GM18502 (cell line): Measurements from ENCODE around the gene SHISAL1.
"Not testable (repeated sequence)": the region's sequence is repeated elsewhere in the genome, so short reads cannot be mapped to it uniquely, and the experiment has no call there.

Source experiments
- ATAC-seq: cut with Tn5 transposase; IDR thresholded peaks from one replicate; pipeline ENCODE4 v1.9.1; 2021; ENCODE audit warnings: mild to moderate bottlenecking; ENCODE audit not compliant: unreplicated experiment, poor library complexity

SHISAL1 gene

DNA sequence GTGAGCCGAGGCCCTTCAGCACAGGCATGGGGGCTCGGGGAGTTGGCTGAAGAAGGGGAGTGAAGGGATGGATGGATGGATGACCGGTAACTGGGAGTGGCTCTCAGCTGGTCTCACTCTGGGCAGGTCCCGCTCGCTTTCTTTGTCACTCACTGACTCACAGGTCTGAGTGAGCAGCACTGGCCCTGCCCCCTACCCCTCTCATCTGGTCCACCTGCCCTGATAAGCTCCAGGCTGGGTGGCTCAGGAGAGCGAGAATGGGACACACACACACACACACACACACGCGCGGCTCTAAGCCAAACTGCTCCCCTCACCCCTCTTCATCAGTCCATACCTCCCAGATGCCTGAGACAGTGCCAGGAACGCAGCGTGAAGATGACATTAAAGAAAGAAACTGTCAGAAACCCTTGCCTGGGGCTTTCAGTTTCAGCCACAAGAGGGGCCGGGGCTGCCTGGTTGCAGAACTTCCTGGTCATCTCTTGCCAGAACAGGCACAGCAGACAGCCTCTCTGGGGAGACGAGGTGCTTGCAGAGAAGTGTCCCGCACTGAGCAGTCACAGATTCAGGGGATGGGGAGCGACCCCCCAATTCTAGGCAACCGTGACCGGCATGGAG, 16.5 kb upstream of the SHISAL1 start:
- ATAC-seq, result peak; percentile 71

DNA sequence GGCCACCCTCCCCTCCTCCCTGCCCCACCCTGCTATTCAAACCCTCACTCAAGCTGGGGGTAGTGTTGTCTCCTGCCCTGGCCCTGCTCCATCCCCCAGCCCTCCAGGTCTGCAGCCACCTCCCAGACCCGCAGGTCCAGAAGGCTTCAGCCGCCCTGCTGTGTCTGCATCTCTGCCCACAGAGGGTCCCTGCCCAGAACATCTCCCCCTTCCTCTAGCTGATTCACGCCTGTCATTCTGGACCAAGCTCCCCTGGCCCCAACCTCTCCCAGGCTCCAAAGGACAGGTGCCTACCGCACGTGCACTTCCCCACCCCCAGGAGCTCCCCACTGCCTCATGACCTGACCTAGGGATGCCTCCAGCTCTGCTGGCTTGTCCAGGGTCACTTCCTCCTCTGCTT, 16.0 kb upstream of the SHISAL1 start:
- ATAC-seq, result no peak

DNA sequence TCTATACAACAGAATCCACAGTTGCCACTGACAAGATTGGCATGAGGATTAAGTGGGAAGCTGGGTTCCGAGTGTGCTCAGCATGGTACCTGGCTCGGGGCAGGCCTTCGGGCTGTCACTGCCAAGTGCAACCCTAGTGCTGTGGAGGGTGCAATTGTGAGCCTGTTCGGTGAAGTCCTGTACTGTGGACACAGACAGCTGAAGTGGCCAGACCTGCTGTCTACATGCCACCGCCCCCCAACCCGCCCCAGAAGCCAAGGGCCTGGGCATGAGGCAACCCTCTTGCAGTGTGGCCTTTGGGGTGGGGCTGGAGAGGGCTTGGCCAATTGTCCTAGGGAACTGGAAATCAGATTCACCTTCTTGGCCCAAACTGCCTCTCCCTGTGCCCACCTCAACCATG, 15.6 kb upstream of the SHISAL1 start:
- ATAC-seq, result no peak

DNA sequence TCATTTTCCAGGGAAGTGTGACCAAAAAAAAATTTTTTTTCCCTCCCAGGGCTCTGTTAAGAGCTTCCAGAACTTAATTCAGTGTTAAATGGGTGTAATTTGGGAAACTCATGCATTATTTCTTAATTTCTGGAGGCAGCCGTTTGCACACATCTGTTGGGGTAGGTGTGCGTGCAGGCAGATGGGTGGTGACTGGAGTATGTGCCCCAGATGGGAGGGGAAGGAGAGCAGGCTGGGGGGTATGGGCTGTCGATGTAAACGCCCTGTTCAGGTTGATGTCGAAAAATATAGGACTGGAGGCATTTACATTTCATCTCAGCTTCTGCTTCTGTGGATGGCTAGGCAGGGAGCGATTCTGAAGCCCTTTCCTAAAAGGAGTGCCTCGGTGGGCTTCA, 13.7 kb upstream of the SHISAL1 start:
- ATAC-seq, result no peak

DNA sequence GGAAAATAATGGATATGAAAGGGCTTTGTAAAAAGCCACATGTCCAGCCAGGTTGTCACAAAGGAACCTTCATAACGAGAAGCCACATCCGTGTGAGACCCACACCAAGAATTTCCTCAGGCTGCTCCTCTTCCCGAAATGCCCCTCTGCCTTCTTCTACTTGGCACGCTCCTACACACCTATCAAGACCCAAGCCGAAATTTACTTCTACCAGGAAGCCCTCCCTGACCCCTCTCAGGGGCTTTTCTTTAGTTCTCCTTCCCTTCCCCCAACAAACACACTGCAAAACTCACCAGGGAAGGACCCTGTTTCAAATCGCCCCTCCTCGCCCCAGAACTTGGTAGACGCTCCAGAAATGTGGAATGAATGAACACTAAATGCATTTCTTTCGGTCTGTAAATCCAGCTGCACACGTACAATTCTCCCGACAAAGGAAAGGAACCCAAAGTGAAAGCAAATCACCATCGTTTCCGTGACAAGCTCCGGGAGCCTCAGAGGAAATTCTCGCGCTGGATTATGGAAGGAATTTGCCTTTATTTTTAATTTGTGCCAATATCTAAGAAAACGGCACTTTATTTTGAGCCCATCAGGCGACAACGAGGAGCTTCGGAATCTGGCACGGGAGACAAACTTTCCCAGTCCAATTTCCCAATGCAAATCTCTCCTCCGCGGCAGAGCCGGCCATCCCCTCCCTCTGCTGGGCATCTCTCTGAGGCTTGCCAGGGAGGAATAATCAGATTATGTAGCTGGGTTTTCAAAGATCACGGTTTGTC, 13.2 kb upstream of the SHISAL1 start:
- ATAC-seq, result no peak

DNA sequence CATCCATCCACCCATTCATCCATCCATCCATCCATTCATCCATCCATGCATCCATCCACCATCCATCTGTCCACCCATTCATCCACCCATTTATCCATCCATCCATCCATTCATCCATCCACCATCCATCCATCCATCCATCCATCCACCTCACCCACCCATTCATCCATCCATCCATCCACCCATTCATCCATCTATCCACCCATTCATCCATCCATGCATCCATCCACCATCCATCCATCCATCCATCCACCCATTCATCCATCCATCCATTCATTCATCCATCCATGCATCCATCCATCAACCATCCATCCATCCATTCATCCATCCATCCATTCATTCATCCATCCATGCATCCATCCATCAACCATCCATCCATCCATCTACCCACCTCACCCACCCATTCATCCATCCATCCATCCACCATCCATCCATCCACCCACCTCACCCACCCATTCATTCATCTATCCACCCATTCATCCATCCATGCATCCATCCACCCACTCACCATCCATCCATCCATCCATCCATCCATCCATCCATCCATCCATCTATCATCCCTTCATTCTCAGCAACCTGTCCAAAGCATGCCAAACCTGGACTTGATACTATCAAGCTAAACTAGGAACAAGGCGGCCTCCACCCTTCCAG, 10.5 kb upstream of the SHISAL1 start:
- ATAC-seq, result not testable (repeated sequence)

DNA sequence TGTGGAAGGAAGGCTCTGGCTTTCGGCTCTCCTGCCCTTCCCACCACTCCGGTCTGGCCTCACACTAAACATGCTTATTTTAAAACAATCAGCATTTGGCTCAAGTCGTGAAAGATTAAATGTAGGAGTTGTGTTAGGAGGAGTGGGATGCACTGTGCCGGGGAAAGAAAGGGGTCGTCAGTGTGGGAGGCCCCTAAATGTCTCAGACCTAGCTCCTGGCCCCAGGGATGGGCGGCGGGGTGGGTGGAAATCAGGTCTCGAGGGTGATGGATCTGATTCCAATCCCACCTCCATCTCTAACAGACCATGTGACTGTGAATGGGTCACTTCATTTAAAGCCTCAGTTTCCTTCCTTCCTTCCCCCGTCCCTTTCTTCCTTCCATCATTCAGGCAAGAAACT, 6.9 kb upstream of the SHISAL1 start:
- no peak for ATAC-seq

DNA sequence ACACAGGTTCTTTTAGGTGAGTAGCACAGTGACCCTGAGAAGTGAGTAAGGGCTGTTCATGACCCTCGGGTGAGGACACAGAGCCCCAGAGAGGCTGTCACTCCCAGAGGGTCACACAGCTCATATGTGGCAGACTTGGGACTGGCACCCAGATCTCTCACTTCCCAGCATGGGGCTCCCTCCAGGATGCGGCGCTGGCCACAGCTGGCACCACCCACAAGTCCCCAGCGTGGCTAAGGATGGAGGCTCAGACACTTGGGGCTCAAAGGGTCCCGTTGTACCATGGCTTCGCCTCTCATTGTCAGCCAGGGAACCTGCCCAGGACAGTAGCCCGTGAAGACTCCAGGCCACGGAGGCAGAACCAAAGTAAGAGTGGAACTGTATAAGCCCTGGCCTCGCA, 6.0 kb upstream of the SHISAL1 start:
- no peak for ATAC-seq

DNA sequence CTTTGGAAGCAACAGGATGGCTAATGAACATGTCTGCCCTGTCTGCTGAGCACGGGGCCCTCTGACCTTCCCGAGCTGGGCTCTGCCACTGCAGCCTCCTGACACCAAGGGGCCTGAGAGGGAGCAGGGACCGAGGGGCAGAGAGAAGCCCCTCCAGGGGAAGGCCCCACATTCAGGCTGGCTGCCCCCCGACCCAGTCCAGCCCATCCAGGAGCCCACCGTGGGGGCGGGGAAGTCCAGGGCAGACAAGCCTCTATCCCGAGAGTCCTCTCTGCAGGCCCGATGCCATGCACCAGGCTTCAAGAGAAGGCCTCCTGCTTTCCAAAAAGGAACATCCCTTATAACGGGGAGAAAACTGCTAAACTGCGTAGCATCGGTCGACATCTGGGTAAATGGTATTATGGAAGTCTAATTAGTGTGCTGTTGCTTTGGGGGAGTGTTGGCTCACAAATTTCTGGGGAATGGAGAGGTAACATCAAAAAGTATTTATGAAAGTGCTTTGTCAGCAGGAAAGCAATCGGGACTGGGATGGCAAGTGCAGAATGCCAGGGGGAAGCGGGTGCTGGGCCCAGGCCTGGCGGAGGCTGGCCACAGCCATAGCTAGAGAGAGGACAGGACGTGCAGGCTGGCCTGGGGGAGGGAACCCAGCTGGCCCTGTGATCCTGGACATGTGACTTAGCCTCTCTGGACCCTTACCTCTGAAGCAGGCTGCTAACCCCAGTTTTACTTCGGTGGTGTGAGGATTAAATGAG, 5.3 kb upstream of the SHISAL1 start:
- no peak for ATAC-seq

DNA sequence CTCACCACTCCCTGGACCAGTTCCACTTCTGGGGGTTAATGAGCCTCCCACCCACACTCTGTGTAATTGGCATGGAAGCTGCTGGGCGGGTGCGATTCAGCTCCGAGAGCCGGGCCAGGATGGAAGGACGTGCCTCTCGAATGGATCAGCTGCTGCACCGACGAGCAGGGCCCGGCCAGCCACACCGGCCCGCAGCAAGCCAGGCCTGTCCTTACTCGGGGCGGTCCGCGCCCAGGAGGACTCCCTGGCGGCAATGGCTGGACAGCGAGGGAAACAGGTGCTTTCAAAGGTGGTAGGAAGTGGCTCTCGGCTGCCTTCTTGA, 4.3 kb upstream of the SHISAL1 start:
- no peak for ATAC-seq

DNA sequence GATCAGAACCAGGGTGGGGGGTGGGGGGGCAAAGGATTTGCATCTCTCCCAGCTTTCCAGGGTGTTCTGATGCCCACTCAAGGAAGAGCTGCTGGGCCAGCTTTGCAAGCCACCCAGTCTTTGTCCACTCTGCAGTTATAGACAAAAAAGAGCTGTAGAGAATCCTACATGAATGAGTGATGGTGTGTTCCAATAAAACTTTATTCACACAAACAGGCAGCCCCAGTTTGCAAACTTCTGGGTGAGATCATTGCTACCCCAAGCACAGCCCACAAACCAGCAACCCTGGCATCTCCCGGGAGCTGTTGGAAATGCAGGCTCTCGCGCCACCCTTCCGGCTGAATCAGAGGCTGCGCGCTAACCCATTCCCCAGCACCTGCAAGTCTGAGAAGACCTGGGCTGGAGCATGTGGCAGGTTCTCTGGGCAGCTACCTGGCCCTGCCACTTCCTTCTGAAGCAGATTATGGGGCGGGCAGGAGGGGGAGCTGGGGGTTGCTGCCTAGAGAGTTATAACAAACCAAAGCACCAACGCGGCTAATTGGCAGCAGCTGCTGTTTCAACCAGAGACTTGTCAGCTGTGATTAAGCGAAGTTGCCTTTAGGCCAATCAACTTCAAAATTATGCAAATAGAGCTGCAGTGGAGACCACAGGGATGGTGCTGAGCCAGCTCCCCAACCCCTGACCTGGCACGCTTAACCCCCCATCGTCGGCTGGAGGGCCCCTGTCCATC, 3.8 kb upstream of the SHISAL1 start:
- no peak for ATAC-seq

DNA sequence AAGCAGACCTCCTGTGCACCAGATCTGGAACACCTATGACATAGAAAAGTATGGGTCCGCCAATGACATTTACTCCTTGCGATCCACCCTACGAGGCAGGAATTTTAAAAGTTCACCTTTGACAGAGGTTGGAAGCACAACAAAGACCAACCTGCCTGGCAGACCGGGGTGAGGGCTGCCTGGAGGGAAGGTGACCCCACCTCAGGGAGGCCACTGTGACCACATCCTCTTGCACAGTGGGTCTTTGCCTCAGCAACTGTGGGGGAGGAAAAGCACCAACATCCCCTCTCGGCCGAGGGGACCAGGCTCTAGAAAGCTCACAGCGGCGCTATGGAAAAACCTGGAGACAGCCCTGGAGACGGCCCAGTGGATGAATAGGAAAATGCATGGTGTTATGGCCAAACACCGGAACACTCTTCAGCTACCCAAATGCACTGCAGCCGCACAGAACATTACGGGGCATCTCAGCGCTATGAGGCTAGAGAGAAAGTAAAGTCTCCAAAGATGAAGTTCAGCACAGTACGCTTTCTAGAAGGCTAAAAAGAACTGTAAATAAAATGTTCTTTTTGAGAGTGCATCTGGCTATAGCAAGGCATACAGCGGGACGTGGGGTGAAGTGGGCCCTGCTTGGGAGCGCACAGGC, 1.8 kb upstream of the SHISAL1 start:
- ATAC-seq, result no peak

DNA sequence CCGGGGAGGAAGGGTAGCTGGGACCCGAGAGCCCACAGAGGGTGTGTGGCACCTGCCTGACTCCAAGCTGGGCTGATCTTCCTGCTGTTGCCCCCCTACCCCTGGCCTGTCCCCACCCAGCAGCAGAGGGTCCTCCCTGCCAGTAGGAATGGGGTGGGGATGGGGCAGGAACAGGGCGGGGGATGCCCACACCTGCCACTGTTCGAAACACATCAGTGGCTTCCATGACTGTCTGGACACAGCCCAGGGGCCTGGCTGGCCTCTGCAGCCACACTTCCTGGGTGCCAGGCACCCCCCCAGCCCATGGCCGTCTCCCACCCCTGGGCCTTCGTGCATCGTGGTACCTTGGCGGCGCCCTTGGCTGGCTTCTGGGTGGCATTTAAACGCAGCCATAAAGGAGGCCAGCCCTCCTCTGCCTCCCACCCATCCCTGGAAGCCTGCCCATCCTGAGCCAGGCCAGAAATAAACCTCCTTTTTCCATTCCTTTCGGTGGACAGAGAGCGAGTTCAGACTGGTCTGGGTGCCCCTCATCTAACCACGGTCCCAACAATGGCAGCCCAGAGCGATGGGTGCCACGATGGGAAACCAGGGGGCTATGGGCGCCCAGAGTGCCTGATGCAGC, 745 bp upstream of the SHISAL1 start:
- ATAC-seq, result no peak

DNA sequence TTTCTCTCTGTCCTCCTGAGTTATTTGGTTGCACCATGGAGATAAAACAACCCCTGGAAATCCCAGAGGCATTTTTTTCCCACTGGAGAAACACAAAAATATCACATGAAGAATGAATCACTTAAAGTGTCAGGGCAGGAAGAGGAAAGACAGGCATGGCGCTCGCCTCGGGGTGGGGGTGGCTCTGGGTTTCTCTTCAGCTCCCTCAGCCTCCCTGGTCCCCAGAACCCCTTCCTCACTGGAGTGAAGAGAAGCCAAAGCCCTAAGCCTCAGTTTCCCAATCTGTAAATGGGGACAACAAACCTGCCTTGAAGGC, 938 bp downstream of the SHISAL1 start:
- no peak for ATAC-seq

DNA sequence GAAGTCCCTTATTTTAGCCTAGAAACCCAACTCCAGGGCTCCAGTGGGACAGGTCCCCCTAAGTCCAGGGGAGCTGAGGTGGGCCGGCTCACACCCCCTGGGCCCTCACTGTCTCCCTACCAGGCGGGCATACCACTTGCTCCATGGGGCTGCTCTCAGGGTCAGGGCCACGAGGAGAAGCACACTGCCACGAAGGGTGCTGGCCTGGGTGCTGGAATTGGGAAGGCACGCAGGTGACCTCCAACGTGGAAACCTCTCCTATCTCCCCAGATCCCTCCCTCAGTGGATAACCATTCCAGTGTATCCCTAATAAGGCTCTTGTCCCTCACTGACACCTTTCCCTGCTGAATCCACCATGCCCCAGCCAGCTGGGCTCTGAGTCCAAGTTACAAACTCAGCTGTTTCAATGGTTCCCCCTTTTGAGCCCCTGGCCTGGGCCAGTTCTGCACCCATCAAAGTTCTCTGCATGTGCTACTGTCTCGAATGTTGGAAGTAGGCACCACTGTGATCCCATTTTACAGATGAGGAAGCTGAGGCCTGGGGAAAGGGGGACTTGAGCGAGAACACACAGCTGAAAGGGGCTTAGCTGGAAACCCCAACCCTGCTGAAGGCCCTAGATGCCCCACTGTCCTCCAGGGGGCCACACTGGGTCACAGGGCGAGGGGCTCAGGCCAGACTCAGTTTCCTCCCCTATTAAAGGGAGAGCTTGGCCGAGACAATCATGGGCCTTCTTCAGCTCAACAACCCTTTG, 1.5 kb downstream of the SHISAL1 start:
- no peak for ATAC-seq

DNA sequence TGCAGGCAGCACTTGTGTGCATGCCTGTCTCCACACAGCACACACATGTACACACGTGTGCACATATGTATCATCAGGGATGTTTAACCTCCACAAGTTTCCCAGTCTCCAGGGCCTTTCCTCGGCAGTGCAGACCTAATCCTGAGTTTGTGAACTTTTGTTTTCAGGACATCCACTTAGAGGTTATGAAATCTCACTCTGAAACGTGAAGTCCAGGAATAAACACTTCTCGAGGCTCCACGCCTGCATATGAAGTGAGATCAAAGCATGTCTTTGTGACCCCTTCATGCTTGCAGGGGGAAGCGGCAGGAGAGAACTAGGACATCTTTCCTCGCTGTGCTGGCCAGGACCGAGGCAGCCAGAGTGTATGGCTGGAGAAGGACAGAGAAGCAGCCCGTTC, 3.1 kb downstream of the SHISAL1 start:
- no peak for ATAC-seq

DNA sequence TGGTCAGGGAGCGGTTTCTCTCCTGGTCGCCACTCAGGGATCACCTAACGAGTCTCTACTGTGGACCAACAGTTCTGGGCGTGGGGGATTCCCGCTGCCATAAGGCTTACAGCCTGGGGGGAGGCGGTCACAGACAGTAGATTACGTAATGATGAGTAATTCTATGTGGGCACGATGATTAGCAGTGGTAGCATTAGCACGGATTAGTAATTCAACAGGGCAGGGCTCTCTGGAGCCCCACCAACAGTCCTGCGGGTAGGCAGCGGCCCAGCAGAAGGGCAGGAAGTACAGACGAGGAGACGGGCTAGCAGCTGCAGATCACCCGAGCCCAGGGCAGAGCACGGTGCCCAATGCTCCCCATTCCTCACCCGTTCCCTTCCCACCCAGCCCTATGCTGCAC, 3.6 kb downstream of the SHISAL1 start:
- no peak for ATAC-seq

DNA sequence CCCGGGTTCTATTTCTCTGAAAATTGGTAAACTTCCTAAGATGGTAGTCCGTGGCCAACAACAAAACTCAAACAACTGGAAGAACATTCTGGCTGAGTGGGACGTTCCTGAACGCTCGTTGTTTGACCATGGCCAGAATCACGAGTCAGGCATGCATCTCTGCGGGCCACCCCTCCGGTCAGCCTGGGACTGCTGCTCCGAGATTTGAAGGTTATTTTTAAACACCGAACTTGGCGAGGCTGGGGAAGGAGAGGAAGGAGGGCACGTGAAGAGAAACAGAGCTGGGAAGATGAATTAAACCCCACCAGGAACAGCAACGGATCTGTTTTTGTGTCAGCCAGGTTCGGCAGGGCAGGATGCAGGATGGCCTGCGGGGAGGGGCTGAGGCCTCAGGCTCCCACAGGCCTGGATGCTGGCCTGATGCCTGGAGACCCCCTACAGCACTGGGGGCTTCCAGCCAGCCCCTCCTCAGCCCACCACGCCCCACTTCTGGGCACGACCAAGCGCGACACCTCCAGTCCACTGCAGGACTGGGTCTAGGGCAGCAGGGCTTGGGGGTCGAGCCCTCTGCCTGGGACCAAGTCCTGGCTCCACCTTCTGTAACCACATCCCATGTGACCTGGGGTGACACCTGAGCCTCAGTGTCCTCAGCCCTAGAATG, 5.1 kb downstream of the SHISAL1 start:
- no peak for ATAC-seq

DNA sequence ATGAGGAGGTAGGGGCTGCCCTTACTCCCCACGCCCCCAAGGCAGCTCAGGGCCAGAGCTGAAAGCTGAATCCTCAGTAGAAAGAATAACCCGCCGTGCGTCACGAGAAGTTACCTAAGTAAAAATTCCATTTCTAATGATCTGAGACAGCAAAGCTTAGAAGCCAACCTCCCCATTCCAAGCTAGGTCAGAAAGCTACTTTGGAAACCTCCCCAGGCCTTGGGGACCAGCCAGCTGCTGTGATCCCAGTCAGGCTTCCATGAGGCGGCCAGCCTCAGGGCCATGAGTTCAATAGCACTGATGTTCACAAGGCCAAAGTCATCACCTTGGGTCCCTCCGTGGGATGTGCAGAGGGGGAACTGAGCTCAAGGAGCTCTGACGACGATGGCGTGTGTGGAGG, 6.9 kb downstream of the SHISAL1 start:
- ATAC-seq, result no peak
